Stimulated activated CD4-positive, alpha-beta T cell treated with anti-CD3 and anti-CD28 coated beads, Interleukin-12 subunit alpha, Interleukin-12 subunit beta, amount 100 ng/mL, for 4 hours (primary cell): ENCODE results near the gene RERE.

Experiments
- DNase-seq: peaks from one replicate; pipeline ENCODE4 v3.0.0-alpha.2; 2020

RERE gene

GRCh38 chr1:8684590-8684989, 132.8 kb downstream of the RERE start:
- DNase-seq, result no peak

GRCh38 chr1:8682573-8682972, 134.9 kb downstream of the RERE start:
- DNase-seq, result no peak

- DNase-seq, result no peak
These were observed 135.5 kb downstream of the RERE start for GRCh38 chr1:8681911-8682310.

- DNase-seq, result no peak
These were observed 136.5 kb downstream of the RERE start for GRCh38 chr1:8680664-8681650.

- no peak for DNase-seq
These were observed 137.3 kb downstream of the RERE start for GRCh38 chr1:8679929-8680663.

GRCh38 chr1:8679395-8679800, 138.0 kb downstream of the RERE start:
- DNase-seq, result no peak

GRCh38 chr1:8678673-8679394, 138.6 kb downstream of the RERE start:
- no peak for DNase-seq

GRCh38 chr1:8677782-8678181, 139.7 kb downstream of the RERE start:
- DNase-seq, result no peak

GRCh38 chr1:8676813-8677212, 140.6 kb downstream of the RERE start:
- DNase-seq, result no peak

- DNase-seq, result no peak
These were observed 141.4 kb downstream of the RERE start for GRCh38 chr1:8676072-8676471.

- DNase-seq, result no peak
These were observed 142.5 kb downstream of the RERE start for GRCh38 chr1:8674912-8675311.

GRCh38 chr1:8674481-8674880, 143.0 kb downstream of the RERE start:
- DNase-seq, result no peak

- DNase-seq, result no peak
These were observed 146.0 kb downstream of the RERE start for GRCh38 chr1:8671306-8671917.

- DNase-seq, result no peak
These were observed 147.0 kb downstream of the RERE start for GRCh38 chr1:8670371-8670818.

GRCh38 chr1:8669606-8670335, 147.7 kb downstream of the RERE start:
- no peak for DNase-seq

- no peak for DNase-seq
These were observed 149.4 kb downstream of the RERE start for GRCh38 chr1:8667869-8668594.

- no peak for DNase-seq
These were observed 150.9 kb downstream of the RERE start for GRCh38 chr1:8666389-8667167.

- no peak for DNase-seq
These were observed 151.6 kb downstream of the RERE start for GRCh38 chr1:8665833-8666232.

GRCh38 chr1:8664887-8665286, 152.6 kb downstream of the RERE start:
- no peak for DNase-seq

- DNase-seq, result no peak
These were observed 153.5 kb downstream of the RERE start for GRCh38 chr1:8663915-8664329.
